HG02852 (cell line): ENCODE results near the gene STX7.

ENCODE experiments used
- ATAC-seq: cut with Tn5 transposase; IDR thresholded peaks from one replicate; pipeline ENCODE4 v1.9.1; 2021; ENCODE audit warnings: mild to moderate bottlenecking, moderate library complexity; ENCODE audit not compliant: unreplicated experiment

The STX7 gene

GRCh38 chr6:132414761-132415160 is 98.2 kb downstream of the STX7 start:
- no peak for ATAC-seq

GRCh38 chr6:132414322-132414721 is 98.6 kb downstream of the STX7 start:
- ATAC-seq, result no peak

- no peak for ATAC-seq
Measured at GRCh38 chr6:132413499-132413802, 99.5 kb downstream of the STX7 start.

GRCh38 chr6:132412656-132413498 is 100.0 kb downstream of the STX7 start:
- ATAC-seq, result no peak

- no peak for ATAC-seq
Measured at GRCh38 chr6:132411296-132411695, 101.6 kb downstream of the STX7 start.

GRCh38 chr6:132410830-132411229 is 102.1 kb downstream of the STX7 start:
- no peak for ATAC-seq

GRCh38 chr6:132405143-132405915 is 107.6 kb downstream of the STX7 start:
- ATAC-seq, result peak; percentile 59

GRCh38 chr6:132404736-132405135 is 108.2 kb downstream of the STX7 start:
- ATAC-seq, result peak; percentile 10

GRCh38 chr6:132404330-132404729 is 108.6 kb downstream of the STX7 start:
- no peak for ATAC-seq

GRCh38 chr6:132401618-132402285 is 111.2 kb downstream of the STX7 start:
- peak; percentile 0 for ATAC-seq

- peak; percentile 57 for ATAC-seq
Measured at GRCh38 chr6:132400883-132401617, 111.9 kb downstream of the STX7 start, which contains the start of gene MOXD1. Gene MOXD1, minus strand, starts transcription at chr6:132401475. Its CDS starts 49 bp downstream, at chr6:132401426.

GRCh38 chr6:132400555-132400882 is 112.4 kb downstream of the STX7 start:
- ATAC-seq, result no peak

GRCh38 chr6:132399376-132400074 is 113.4 kb downstream of the STX7 start:
- no peak for ATAC-seq
